WTC11 (cell line): ENCODE results near the gene ALDH1A2. TPM values are rescaled to one million over a fixed set of nuclear protein-coding genes. Genes with fewer than 3 reads are reported as not detected.

Experiments used
- ATAC-seq: fragments of 200-7000 bp; cut with Tn5 transposase; 2 replicates; pipeline ENCODE4 v1.10.0; 2021; ENCODE audit warnings: mild to moderate bottlenecking, moderate library complexity
- CTCF ChIA-PET: fragments of 300-600 bp; sonication (Branson Sonifier 250); formaldehyde crosslinking; loops from one replicate; lab custom pipeline; 2021; ENCODE audit warnings: antibody characterized with exemption; lab: Charles Lee
- POLR2A ChIA-PET: fragments of 350-600 bp; sonication (Branson Sonifier 250); formaldehyde crosslinking; loops from one replicate; lab custom pipeline; 2021; ENCODE audit warnings: antibody characterized with exemption; lab: Charles Lee
- DNase-seq: peaks from one replicate; pipeline ENCODE4 v3.0.0; 2021; ENCODE audit warnings: low spot score
- H3K27ac Mint-ChIP-seq: 2 replicates; pipeline ENCODE4 v1.8.0; 2021; ENCODE audit warnings: mixed read lengths
- H3K27me3 Mint-ChIP-seq: 2 replicates; pipeline ENCODE4 v1.8.0; 2021; ENCODE audit warnings: low read depth, mild to moderate bottlenecking, moderate library complexity, mixed read lengths
- H3K36me3 Mint-ChIP-seq: 2 replicates; pipeline ENCODE4 v1.8.0; 2021; ENCODE audit warnings: mixed read lengths
- H3K4me1 Mint-ChIP-seq: 2 replicates; pipeline ENCODE4 v1.8.0; 2022; ENCODE audit warnings: mixed read lengths
- H3K4me3 Mint-ChIP-seq: 2 replicates; pipeline ENCODE4 v1.8.0; 2021; ENCODE audit warnings: mild to moderate bottlenecking, moderate library complexity, mixed read lengths
- H3K9me3 Mint-ChIP-seq: 2 replicates; pipeline ENCODE4 v1.8.0; 2021; ENCODE audit warnings: mixed read lengths
- ATF6 ChIP-seq: sonication (generic); formaldehyde crosslinking; IDR thresholded peaks from 2 replicates; pipeline ENCODE4 v1.8.1; 2023; ENCODE audit warnings: mild to moderate bottlenecking, missing genetic modification reagents
- CBFB ChIP-seq: sonication (generic); formaldehyde crosslinking; IDR thresholded peaks from 2 replicates; pipeline ENCODE4 v1.8.1; 2022; ENCODE audit warnings: mild to moderate bottlenecking, low read depth, missing genetic modification reagents
- CDX4 ChIP-seq: fragments of 250-450 bp; sonication (Bioruptor Pico); IDR thresholded peaks from 2 replicates; pipeline ENCODE4 v1.9.0; 2021; ENCODE audit warnings: moderate library complexity, mild to moderate bottlenecking, inconsistent platforms, borderline replicate concordance
- CREB1 ChIP-seq: sonication (generic); formaldehyde crosslinking; IDR thresholded peaks from 2 replicates; pipeline ENCODE4 v1.8.0; 2023; ENCODE audit warnings: mild to moderate bottlenecking, missing genetic modification reagents
- ELF4 ChIP-seq: sonication (generic); formaldehyde crosslinking; IDR thresholded peaks from 2 replicates; pipeline ENCODE4 v1.8.1; 2022; ENCODE audit warnings: low read depth, mild to moderate bottlenecking, moderate library complexity, missing genetic modification reagents
- EMX1 ChIP-seq: fragments of 250-450 bp; sonication (Bioruptor Pico); IDR thresholded peaks from 2 replicates; pipeline ENCODE4 v1.8.0; 2021; ENCODE audit warnings: mild to moderate bottlenecking
- ETV6 ChIP-seq: sonication (generic); formaldehyde crosslinking; IDR thresholded peaks from 2 replicates; pipeline ENCODE4 v1.8.1; 2022; ENCODE audit warnings: mild to moderate bottlenecking, missing genetic modification reagents
- FOXJ3 ChIP-seq: sonication (generic); formaldehyde crosslinking; IDR thresholded peaks from 2 replicates; pipeline ENCODE4 v1.9.0; 2021; ENCODE audit warnings: missing genetic modification reagents, mild to moderate bottlenecking, borderline replicate concordance
- HMGXB4 ChIP-seq: sonication (generic); formaldehyde crosslinking; IDR thresholded peaks from 2 replicates; pipeline ENCODE4 v1.8.1; 2023; ENCODE audit warnings: mild to moderate bottlenecking, moderate library complexity, missing genetic modification reagents
- JUN ChIP-seq: sonication (generic); formaldehyde crosslinking; IDR thresholded peaks from 2 replicates; pipeline ENCODE4 v1.8.0; 2023; ENCODE audit warnings: mild to moderate bottlenecking, missing genetic modification reagents
- MLX ChIP-seq: sonication (generic); formaldehyde crosslinking; IDR thresholded peaks from 2 replicates; pipeline ENCODE4 v1.8.1; 2023; ENCODE audit warnings: mild to moderate bottlenecking, missing genetic modification reagents, moderate library complexity
- PRDM15 ChIP-seq: sonication (generic); formaldehyde crosslinking; IDR thresholded peaks from 2 replicates; pipeline ENCODE4 v1.8.0; 2022; ENCODE audit warnings: missing genetic modification reagents
- PREB ChIP-seq: sonication (generic); formaldehyde crosslinking; IDR thresholded peaks from 2 replicates; pipeline ENCODE4 v1.8.1; 2022; ENCODE audit warnings: mild to moderate bottlenecking, missing genetic modification reagents, moderate library complexity, borderline replicate concordance
- SOX15 ChIP-seq: fragments of 250-450 bp; sonication (Bioruptor Pico); IDR thresholded peaks from 2 replicates; pipeline ENCODE4 v1.9.0; 2021; ENCODE audit warnings: mild to moderate bottlenecking
- TCF7 ChIP-seq: sonication (generic); formaldehyde crosslinking; IDR thresholded peaks from 2 replicates; pipeline ENCODE4 v1.8.0; 2022; ENCODE audit warnings: mild to moderate bottlenecking, low read depth, missing genetic modification reagents, moderate library complexity
- TEAD4 ChIP-seq: sonication (generic); formaldehyde crosslinking; IDR thresholded peaks from 2 replicates; pipeline ENCODE4 v1.8.0; 2022; ENCODE audit warnings: mild to moderate bottlenecking, missing genetic modification reagents
- ZMAT4 ChIP-seq: fragments of 250-450 bp; sonication (Bioruptor Pico); IDR thresholded peaks from 2 replicates; pipeline ENCODE4 v1.9.0; 2021; ENCODE audit warnings: mild to moderate bottlenecking
- ZNF121 ChIP-seq: sonication (generic); formaldehyde crosslinking; IDR thresholded peaks from 2 replicates; pipeline ENCODE4 v1.8.0; 2023; ENCODE audit warnings: missing genetic modification reagents
- ZNF232 ChIP-seq: sonication (generic); formaldehyde crosslinking; IDR thresholded peaks from 2 replicates; pipeline ENCODE4 v1.8.0; 2022; ENCODE audit warnings: mild to moderate bottlenecking, missing genetic modification reagents
- ZNF396 ChIP-seq: fragments of 250-450 bp; sonication (Bioruptor Pico); IDR thresholded peaks from 2 replicates; pipeline ENCODE4 v1.8.0; 2021; ENCODE audit warnings: mild to moderate bottlenecking, moderate library complexity, borderline replicate concordance
- ZNF423 ChIP-seq: fragments of 250-450 bp; sonication (Bioruptor Pico); IDR thresholded peaks from 2 replicates; pipeline ENCODE4 v2.1.2; 2022; ENCODE audit warnings: mild to moderate bottlenecking, moderate library complexity
- ZNF425 ChIP-seq: fragments of 250-450 bp; sonication (Bioruptor Pico); conservative IDR thresholded peaks from 2 replicates; pipeline ENCODE4 v1.9.0; 2021; ENCODE audit warnings: mild to moderate bottlenecking
- ZNF671 ChIP-seq: fragments of 250-450 bp; sonication (Bioruptor Pico); IDR thresholded peaks from 2 replicates; pipeline ENCODE4 v1.8.0; 2021; ENCODE audit warnings: mild to moderate bottlenecking
- total RNA-seq: library from RNA; stranded (reverse); gene quantifications from 3 replicates; pipeline ENCODE4 v1.2.3, GENCODE V29; 2021

ALDH1A2 gene
- total RNA-seq, 1 experiment from 2014 or later, result 1.1 TPM

GRCh38 chr15:57923306-57923705 lies 142.2 kb downstream of the ALDH1A2 start:
- Mint-ChIP-seq H3K36me3 (no peaks in the 10 kb centered on the region), H3K27me3 (no peaks in the 10 kb centered on the region), H3K4me1 (no peaks in the 10 kb centered on the region), H3K4me3 (no peak overlapping the region), H3K27ac (no peak overlapping the region), H3K9me3 (peaks cover 4% of the 10 kb centered on the region; the same call in 1 of the 2 replicates)
- DNase-seq, result no peak
- POLR2A ChIA-PET, result no interaction called here
- ATAC-seq, result no peak
- TF ChIP-seq ELF4 (no peak), SOX15 (CRISPR knock-in tag) (no peak), TEAD4 (CRISPR knock-in tag) (no peak), CDX4 (no peak), ZNF396 (CRISPR knock-in tag) (no peak), TCF7 (CRISPR knock-in tag) (no peak), JUN (no peak), ETV6 (CRISPR knock-in tag) (no peak), ZNF425 (no peak), EMX1 (CRISPR knock-in tag) (no peak), PREB (no peak), FOXJ3 (CRISPR knock-in tag) (no peak)
- CTCF ChIA-PET, result interaction anchor here (1.0 kb wide), 1 partner anchor 12 kb away, joined by 3 read pairs; no protein-coding TSS in a partner anchor

- Mint-ChIP-seq H3K27me3 (no peaks in the 10 kb centered on the region), H3K4me3 (no peak overlapping the region), H3K27ac (no peak overlapping the region), H3K9me3 (no peaks in the 10 kb centered on the region), H3K4me1 (no peaks in the 10 kb centered on the region), H3K36me3 (no peaks in the 10 kb centered on the region)
- no peak for DNase-seq
- CTCF ChIA-PET, result interaction anchor here (1.0 kb wide), 1 partner anchor 11 kb away, joined by 3 read pairs; no protein-coding TSS in a partner anchor
- POLR2A ChIA-PET, result no interaction called here
- ATAC-seq, result no peak
- TF ChIP-seq CBFB (no peak), ZNF232 (CRISPR knock-in tag) (no peak), ZMAT4 (CRISPR knock-in tag) (no peak), PRDM15 (CRISPR knock-in tag) (no peak), ZNF121 (CRISPR knock-in tag) (no peak), ATF6 (CRISPR knock-in tag) (no peak), MLX (CRISPR knock-in tag) (no peak), CREB1 (CRISPR knock-in tag) (no peak), HMGXB4 (CRISPR knock-in tag) (no peak), ZNF671 (CRISPR knock-in tag) (no peak), ZNF423 (CRISPR knock-in tag) (no peak)
Measured at GRCh38 chr15:57922776-57923175, 142.7 kb downstream of the ALDH1A2 start.
